LNCaP clone FGC (cell line): ENCODE measurements around the gene ATG101.

Source experiments
- DNase-seq: peaks from one replicate; pipeline ENCODE4 v3.0.0-alpha.2; 2011; ENCODE audit warnings: low read depth
- H3K4me3 ChIP-seq: 2 replicates; pipeline ENCODE4 v1.5.1; 2011; ENCODE audit warnings: mild to moderate bottlenecking, low read depth, low read length, control low read depth
- CTCF ChIP-seq: IDR thresholded peaks from 2 replicates; pipeline ENCODE4 v1.5.1; 2012; ENCODE audit warnings: mild to moderate bottlenecking; ENCODE audit not compliant: control insufficient read depth, insufficient read depth; ENCODE audit errors: extremely low read depth

Gene ATG101

GRCh38 chr12:52054833-52055730, 14.7 kb upstream of the ATG101 start:
- DNase-seq: no peak
- no peak for TF ChIP-seq CTCF
- H3K4me3 ChIP-seq: no peak overlapping the region

GRCh38 chr12:52055731-52056711, 13.8 kb upstream of the ATG101 start:
- no peak overlapping the region for H3K4me3 ChIP-seq
- no peak for TF ChIP-seq CTCF
- no peak for DNase-seq

GRCh38 chr12:52056801-52057637, 12.8 kb upstream of the ATG101 start:
- DNase-seq: no peak
- no peak overlapping the region for H3K4me3 ChIP-seq
- no peak for TF ChIP-seq CTCF

GRCh38 chr12:52057638-52058576, 11.9 kb upstream of the ATG101 start:
- no peak for TF ChIP-seq CTCF
- DNase-seq: no peak
- no peak overlapping the region for H3K4me3 ChIP-seq

GRCh38 chr12:52058631-52059361, 11.0 kb upstream of the ATG101 start:
- H3K4me3 ChIP-seq: no peak overlapping the region
- TF ChIP-seq CTCF: no peak
- no peak for DNase-seq
